DOHH2 (cell line): ENCODE data around the gene FASTKD2.

Experiments
- H3F3A ChIP-seq: fragments of 200-600 bp; sonication (generic), shearing (Covaris generic); 2 replicates; pipeline ENCODE4 v1.6.0; 2016; ENCODE audit warnings: antibody characterized with exemption, mild to moderate bottlenecking; ENCODE audit not compliant: control insufficient read depth, insufficient read depth
- H3K27ac ChIP-seq: fragments of 200-600 bp; sonication (generic); 2 replicates; pipeline ENCODE4 v1.5.1; 2014; ENCODE audit warnings: low read depth, mild to moderate bottlenecking, low read length, moderate library complexity
- H3K27me3 ChIP-seq: fragments of 200-600 bp; sonication (generic); 2 replicates; pipeline ENCODE4 v1.6.1; 2014; ENCODE audit warnings: mild to moderate bottlenecking, low read length, mixed read lengths; ENCODE audit not compliant: control insufficient read depth
- H3K36me3 ChIP-seq: fragments of 200-600 bp; sonication (generic); 2 replicates; pipeline ENCODE4 v1.6.1; 2014; ENCODE audit warnings: mild to moderate bottlenecking, low read length, moderate library complexity, mixed read lengths; ENCODE audit not compliant: control insufficient read depth
- H3K4me1 ChIP-seq: fragments of 200-600 bp; sonication (generic); 2 replicates; pipeline ENCODE4 v1.6.1; 2014; ENCODE audit warnings: mild to moderate bottlenecking, low read length, mixed read lengths; ENCODE audit not compliant: control insufficient read depth
- H3K4me2 ChIP-seq: fragments of 200-600 bp; sonication (generic); 2 replicates; pipeline ENCODE4 v1.6.0; 2014; ENCODE audit warnings: mild to moderate bottlenecking, low read length, moderate library complexity
- H3K4me3 ChIP-seq: fragments of 200-600 bp; sonication (generic); 2 replicates; pipeline ENCODE4 v1.5.1; 2014; ENCODE audit warnings: mild to moderate bottlenecking, low read length, mixed read lengths
- H3K79me2 ChIP-seq: fragments of 200-600 bp; sonication (generic); 2 replicates; pipeline ENCODE4 v1.6.1; 2014; ENCODE audit warnings: mild to moderate bottlenecking, low read length, mixed read lengths; ENCODE audit not compliant: control insufficient read depth
- H3K9me2 ChIP-seq: fragments of 200-600 bp; sonication (generic); replicated peaks from 2 replicates; pipeline ENCODE4 v1.6.1; 2014; ENCODE audit warnings: mild to moderate bottlenecking, low read length, mixed read lengths; ENCODE audit not compliant: control insufficient read depth
- H3K9me3 ChIP-seq: fragments of 200-600 bp; sonication (generic); 2 replicates; pipeline ENCODE4 v1.6.1; 2014; ENCODE audit warnings: antibody characterized with exemption, low read length, mixed read lengths; ENCODE audit not compliant: control insufficient read depth, insufficient read depth
- H4K20me1 ChIP-seq: fragments of 200-600 bp; sonication (generic); 2 replicates; pipeline ENCODE4 v1.6.0; 2014; ENCODE audit warnings: low read depth, mild to moderate bottlenecking, antibody characterized with exemption, low read length, moderate library complexity; ENCODE audit not compliant: control insufficient read depth, insufficient read depth
- EZH2phosphoT487 ChIP-seq: fragments of 200-600 bp; sonication (generic); IDR thresholded peaks from 2 replicates; pipeline ENCODE4 v1.6.1; 2017; ENCODE audit warnings: borderline replicate concordance, mild to moderate bottlenecking, antibody characterized with exemption, low read length, moderate library complexity, mixed read lengths
- TF ChIP-seq, protein P1 (sequence below): fragments of 200-600 bp; sonication (generic); IDR thresholded peaks from one replicate; pipeline ENCODE4 v1.5.1; 2014; ENCODE audit warnings: antibody characterized with exemption, mild to moderate bottlenecking, low read depth, low read length; ENCODE audit not compliant: poor library complexity, severe bottlenecking

FASTKD2 gene

DNA sequence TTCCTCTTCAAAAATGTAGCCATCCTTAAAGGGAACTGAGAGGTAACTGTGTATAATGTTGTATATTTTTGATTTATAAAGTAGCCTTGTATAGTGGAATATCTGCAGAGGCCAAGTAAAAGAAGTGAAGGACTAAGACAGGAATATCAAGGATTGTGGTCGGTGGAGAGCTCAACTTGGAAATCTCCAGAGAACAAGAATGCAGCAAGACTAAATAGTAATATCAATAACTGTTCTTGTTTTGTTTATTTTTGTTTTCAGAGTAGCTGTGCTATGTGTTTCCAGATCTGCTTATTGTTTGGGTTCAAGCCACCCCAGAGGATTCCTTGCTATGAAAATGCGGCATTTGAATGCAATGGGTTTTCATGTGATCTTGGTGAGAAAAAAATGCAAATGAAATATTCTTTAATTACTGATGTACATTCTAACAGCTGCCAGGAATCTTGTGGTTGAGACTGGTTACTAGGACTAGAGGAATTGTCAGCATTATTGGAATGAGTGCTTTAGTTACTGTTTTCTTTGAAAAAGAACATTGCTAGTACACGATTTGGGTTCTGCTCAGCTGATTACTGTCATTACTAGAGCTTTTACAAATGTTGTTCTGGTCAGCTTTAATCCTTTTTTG is 25.0 kb downstream of the FASTKD2 start:
- H3K9me3 ChIP-seq, result no peaks in the 10 kb centered on the region
- H3K4me2 ChIP-seq, result no peak overlapping the region
- no peaks in the 10 kb centered on the region for H3K79me2 ChIP-seq
- H3K9me2 ChIP-seq, result no peaks in the 10 kb centered on the region
- no peaks in the 10 kb centered on the region for H3F3A ChIP-seq
- H3K36me3 ChIP-seq, result peaks cover 71% of the 10 kb centered on the region
- H3K27me3 ChIP-seq, result no peaks in the 10 kb centered on the region
- H3K4me3 ChIP-seq, result no peak overlapping the region
- no peak overlapping the region for H3K27ac ChIP-seq
- no peaks in the 10 kb centered on the region for H4K20me1 ChIP-seq
- TF ChIP-seq, protein P1, sequence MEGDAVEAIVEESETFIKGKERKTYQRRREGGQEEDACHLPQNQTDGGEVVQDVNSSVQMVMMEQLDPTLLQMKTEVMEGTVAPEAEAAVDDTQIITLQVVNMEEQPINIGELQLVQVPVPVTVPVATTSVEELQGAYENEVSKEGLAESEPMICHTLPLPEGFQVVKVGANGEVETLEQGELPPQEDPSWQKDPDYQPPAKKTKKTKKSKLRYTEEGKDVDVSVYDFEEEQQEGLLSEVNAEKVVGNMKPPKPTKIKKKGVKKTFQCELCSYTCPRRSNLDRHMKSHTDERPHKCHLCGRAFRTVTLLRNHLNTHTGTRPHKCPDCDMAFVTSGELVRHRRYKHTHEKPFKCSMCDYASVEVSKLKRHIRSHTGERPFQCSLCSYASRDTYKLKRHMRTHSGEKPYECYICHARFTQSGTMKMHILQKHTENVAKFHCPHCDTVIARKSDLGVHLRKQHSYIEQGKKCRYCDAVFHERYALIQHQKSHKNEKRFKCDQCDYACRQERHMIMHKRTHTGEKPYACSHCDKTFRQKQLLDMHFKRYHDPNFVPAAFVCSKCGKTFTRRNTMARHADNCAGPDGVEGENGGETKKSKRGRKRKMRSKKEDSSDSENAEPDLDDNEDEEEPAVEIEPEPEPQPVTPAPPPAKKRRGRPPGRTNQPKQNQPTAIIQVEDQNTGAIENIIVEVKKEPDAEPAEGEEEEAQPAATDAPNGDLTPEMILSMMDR, result no peak
- no peak for TF ChIP-seq EZH2phosphoT487
- no peaks in the 10 kb centered on the region for H3K4me1 ChIP-seq

- H3K4me1 ChIP-seq, result no peaks in the 10 kb centered on the region
- H3K4me3 ChIP-seq, result no peak overlapping the region
- no peaks in the 10 kb centered on the region for H4K20me1 ChIP-seq
- H3K36me3 ChIP-seq, result peaks cover 54% of the 10 kb centered on the region
- no peak overlapping the region for H3K27ac ChIP-seq
- H3K79me2 ChIP-seq, result no peaks in the 10 kb centered on the region
- no peaks in the 10 kb centered on the region for H3K9me3 ChIP-seq
- H3K4me2 ChIP-seq, result no peak overlapping the region
- no peaks in the 10 kb centered on the region for H3K27me3 ChIP-seq
- no peaks in the 10 kb centered on the region for H3K9me2 ChIP-seq
- TF ChIP-seq, protein P1, result no peak
- no peak for TF ChIP-seq EZH2phosphoT487
- no peaks in the 10 kb centered on the region for H3F3A ChIP-seq
Observed at GRCh38 chr2:206792645-206793044, 27.2 kb downstream of the FASTKD2 start.

- TF ChIP-seq, protein P1, result no peak
- no peak for TF ChIP-seq EZH2phosphoT487
- Histone ChIP-seq H3K79me2 (no peaks in the 10 kb centered on the region), H3K27me3 (no peaks in the 10 kb centered on the region), H3K27ac (no peak overlapping the region), H3K9me3 (no peaks in the 10 kb centered on the region), H4K20me1 (no peaks in the 10 kb centered on the region), H3K9me2 (no peaks in the 10 kb centered on the region), H3K4me1 (0 out of 2 replicates have a peak, but pooled peaks cover 3% of the 10 kb centered on the region), H3K36me3 (peaks cover 14% of the 10 kb centered on the region), H3F3A (no peaks in the 10 kb centered on the region), H3K4me2 (no peak overlapping the region), H3K4me3 (no peak overlapping the region)
Observed at GRCh38 chr2:206797376-206797775, 32.0 kb downstream of the FASTKD2 start.
